Inferior parietal cortex (tissue), 1 donor: ENCODE measurements around the gene B3GALT5.
A peak's percentile ranks its signal among the peaks of the same experiment; 100 is the strongest.

ENCODE experiments used
- DNase-seq: peaks from one replicate; pipeline ENCODE4 v3.0.0-alpha.2; 2016; ENCODE audit errors: extremely low spot score

The B3GALT5 gene

DNA sequence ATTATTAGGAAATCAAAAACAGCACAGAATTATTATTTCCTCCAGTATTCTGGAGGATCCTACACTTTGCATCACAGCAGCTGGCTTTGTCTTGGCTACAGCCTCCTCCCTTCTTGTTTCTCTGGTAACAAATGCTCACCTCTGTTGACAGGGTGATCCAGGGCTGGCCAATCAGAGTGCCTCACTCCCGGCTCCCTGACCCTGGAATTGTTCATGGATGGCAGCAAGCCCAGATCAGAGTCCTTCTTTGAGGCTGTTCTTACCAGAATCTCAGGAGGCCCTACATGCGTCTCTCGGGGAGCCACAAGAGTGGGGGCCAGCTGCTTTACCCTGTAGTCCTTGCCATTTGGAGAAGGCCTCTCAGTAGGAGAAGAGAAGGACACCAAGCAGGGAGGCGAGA lies 83.9 kb downstream of the B3GALT5 start:
- no peak for DNase-seq

DNA sequence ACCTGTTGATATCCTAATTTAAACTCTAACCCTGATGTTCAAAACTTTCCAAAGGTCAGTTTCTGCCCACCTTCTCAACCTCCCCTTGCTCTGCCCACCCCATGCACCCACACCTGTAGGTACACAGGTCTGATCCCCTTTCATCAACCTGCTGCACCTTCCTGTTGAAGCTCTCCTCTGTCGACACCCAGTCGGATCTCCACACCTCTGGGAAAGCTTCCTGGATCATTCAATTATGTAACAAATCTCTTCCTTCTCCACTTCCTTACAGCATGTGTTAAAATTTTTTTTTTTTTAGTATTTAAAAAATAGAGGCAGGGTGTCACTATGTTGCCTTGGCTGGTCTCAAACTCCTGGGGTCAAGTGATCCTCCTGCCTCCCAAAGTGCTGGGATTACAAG lies 87.6 kb downstream of the B3GALT5 start:
- DNase-seq = no peak

DNA sequence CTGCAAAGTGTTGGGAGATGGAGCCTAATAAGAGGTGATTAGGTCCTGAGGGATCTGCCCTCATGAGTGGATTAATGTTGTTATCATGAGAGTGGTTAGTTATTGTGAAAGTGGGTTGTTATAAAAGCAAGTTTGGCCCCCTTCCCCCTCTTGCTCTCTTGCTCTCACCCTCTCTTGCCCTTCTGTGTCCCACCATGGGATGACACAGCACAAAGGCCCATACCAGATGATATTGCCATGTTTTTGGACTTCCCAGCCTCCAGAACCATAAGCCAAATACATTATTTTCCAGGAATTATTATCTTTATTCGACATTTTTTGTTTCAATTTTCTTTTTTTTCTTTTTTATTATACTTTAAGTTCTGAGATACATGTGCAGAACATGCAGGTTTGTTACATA lies 90.8 kb downstream of the B3GALT5 start:
- DNase-seq = no peak

DNA sequence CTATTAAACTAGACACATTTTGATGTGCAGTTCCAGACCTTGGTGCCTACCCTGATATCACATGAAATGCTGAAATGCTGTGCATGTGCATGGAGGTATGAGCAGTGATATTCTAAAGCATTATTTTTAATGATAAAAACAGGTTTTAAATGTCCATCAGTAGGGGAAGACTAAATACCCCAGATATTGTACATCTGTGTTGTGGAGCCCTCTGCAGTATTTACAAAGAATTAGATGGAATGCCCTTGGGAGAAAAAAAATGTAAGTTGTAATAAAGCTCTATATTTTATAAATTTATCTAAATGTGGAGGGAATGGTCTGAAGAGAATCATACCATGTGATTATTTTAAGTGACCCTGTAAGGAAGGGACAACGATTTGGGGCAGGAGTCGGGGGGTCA lies 93.1 kb downstream of the B3GALT5 start:
- DNase-seq = no peak

DNA sequence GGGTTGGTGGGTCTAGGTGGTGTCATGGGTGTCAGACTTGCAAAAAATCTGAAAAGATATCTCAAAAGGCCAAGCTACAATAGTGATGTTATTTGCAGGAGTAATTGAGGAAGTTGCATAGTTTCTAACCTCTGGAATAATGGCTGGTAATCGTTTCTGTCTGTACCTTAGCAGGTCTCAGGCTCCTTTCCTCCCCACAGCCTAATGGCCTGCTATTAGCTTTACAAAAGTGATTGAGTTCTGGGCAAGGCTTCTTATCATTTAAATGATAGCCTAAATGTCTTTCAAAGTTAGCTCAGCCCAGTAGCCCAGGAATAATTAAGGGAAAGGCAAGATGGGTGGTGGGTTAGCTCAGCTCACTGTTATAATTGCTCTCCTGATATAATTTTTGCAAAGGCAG lies 94.6 kb downstream of the B3GALT5 start:
- no peak for DNase-seq

DNA sequence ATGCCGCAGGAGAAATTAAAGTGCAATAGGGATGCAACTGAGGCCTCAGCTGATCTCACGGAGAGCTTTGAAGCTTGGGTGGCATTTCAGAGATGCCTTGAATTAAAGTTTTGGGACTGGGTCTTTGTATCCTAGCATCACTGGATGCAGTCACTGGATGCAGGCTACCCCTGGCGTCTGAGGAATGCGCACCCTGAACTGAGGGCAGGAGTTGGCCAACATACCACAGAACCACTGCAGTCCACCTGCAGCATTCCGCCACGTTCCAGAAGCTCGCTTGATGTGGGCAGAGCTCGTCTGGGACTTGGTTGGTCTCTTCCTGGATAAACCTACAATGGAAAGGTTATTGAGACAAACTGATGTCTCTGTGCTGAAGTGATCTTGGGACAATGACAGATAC lies 98.1 kb downstream of the B3GALT5 start:
- no peak for DNase-seq

DNA sequence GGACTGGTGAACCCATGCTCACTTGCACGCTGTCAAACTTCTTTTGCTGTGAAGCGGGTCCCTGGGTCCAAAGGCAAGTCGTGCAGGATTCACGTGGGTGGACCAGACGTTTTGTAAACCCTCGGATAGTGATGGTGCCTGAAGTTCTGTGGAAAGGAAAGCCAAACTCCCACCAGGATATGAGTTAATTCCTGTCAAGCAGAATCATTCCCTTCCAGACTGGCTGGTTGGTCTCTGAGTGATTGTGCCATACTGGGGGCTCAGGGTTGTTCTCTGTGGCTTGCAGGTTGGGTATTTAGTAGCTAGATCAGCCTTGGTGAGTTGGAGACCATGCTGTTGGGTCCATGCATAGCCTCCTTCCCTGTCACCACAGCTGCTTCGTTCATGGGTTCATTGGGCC lies 99.5 kb downstream of the B3GALT5 start:
- DNase-seq = no peak

DNA sequence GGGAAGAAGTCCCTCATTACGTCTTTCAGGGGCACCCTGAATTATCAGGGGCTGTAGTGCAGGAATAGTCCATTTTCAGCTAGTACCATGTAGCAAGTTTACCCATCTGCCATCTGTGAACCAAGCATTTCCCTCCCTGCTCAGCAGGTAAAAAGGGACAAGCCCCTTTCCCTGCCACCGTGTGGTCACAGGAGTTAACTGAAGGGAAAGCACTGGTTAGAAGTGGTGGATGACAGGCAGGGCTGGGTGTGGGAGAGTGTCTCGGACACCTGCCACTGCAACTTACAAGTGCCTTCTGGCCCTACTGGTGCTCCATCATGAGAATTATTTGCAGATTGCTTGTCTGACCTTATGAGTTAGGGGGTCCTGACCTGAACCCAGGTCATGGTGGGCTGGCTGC lies 100.2 kb downstream of the B3GALT5 start:
- DNase-seq = no peak

DNA sequence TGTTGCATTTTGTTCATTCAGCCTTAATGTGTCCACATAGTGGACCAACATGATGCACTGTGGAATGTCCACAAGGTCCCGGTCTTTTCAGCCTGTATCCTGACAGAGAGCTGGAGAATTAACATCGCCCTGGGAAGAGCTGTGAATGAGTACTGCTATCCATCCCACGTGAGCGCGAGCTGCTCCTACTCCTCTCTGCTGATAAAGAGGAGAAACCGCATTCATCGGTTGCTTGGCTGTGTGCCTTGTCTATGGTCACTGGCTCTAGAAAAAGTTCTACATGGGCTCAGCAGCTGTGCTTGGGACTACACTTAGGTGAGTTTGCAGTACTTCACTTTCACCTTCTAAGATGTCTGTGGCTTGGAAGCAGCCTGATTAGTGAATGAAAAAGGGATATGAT lies 101.2 kb downstream of the B3GALT5 start:
- no peak for DNase-seq

DNA sequence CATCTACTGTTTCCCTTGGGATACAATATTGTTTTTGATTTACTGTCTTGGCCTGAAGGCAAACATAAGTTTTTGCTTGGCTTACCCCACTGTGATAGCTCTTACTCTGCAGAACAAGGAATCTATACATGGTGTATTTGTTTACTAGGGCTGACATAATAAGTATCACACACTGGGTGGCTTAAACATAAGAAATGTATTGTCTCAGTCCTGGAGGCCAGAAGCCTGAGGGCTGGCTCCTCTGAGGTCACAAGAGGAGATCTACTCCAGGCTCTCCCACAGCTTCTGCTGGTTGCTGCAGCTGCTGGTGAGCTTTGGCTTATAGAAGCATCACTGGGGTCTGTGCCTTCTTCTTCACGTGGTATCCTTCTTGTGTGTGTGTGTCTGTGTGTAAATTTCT lies 101.6 kb downstream of the B3GALT5 start:
- DNase-seq = no peak

DNA sequence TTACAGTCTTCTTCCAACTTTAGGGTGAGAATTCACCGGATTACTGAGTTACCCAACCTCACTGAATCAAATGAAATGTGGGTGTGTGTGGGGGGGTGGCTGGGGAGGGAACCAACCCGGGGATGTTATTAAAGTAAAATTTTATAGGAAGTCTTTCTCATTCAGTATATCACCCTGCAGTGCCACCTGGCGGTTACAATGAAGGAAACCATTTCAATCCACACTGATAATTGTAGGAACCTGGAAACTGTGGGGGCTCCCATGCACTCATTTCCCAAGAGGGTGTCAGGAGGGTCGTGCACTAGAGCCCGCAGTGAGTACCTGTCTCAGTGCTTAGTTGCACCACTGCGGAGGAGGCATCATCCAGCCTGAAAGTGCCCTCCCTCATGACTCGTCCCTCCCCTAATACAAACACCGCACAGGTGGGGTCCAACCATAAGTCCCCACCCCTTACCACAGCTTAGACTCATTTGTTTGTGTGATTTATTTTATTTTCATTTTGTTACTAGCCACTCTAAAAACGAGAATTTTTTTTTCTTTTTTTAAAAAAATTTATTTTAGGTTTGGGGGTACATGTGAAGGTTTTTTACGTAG lies 103.2 kb downstream of the B3GALT5 start:
- peak; percentile 72 for DNase-seq

DNA sequence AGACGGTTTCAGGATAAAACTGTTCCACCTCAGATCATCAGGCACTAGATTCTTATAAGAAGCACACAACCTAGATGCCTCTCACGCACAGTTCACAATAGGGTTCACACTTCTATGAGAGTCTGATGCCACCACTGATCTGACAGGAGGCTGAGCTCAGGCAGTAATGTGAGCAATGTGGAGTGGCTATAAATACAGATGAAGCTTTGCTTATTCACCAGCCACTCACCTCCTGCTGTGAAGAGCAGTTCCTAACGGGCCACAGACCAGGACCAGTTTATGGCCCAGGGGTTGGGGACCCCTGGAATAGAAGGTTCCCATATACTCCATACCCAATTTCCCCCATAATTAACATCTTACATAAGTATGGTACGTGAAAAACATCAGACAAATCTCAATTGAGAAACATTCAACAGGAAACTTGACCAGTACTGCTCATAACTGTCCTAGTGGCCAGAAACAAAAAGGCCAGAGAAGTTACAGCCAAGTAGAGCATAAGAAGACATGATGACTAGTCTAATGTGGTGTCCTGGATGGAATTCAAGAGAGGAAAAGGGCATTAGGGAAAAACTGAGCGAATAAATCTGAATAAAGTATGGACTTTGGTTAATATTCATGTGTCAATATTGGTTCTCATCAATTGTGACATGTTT lies 107.5 kb downstream of the B3GALT5 start:
- DNase-seq = no peak

DNA sequence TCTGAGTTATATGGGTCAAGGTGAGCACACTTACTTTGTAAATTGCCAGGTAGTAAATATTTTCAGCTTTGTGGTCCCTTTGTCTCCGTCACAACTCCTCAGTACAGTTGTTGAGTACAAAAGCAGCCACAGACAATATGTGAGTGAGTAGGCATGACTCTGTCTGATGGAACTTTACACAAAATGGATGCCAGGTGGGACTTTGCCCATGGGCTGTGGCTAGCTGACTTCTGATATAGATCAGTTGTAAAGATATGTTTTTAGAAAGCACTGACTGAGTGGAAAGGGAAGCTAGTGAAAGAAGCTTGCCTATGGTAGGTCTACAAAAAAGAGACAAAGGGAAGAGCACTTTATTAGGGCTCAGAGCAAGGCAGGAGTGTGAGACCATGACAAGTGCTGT lies 109.1 kb downstream of the B3GALT5 start:
- DNase-seq = no peak
